Transverse colon (tissue), 4 donors: ENCODE data around the gene ADGRG3. TPM values are rescaled to one million over a fixed set of nuclear protein-coding genes. Genes with fewer than 3 reads are reported as not detected.

ENCODE experiments used
- DNase-seq: peaks from one replicate; pipeline ENCODE4 v3.0.0-alpha.2; 2019
- H3K27ac ChIP-seq, 4 donors: fragments of 200-600 bp; sonication (generic); 2 replicates each; pipeline ENCODE4 v1.5.1; 2016 to 2018; ENCODE audit warnings: inconsistent platforms in 4 of 4
- H3K27me3 ChIP-seq: fragments of 200-600 bp; sonication (generic); 2 replicates; pipeline ENCODE4 v1.5.1; 2017; ENCODE audit warnings: inconsistent platforms
- H3K36me3 ChIP-seq, 4 donors: fragments of 200-600 bp; sonication (generic); 2 replicates each; pipeline ENCODE4 v1.5.1; 2017 to 2019; ENCODE audit warnings: inconsistent platforms in 4 of 4
- H3K4me1 ChIP-seq, 4 donors: fragments of 200-600 bp; sonication (generic); 2 replicates each; pipeline ENCODE4 v1.5.1; 2017 to 2020; ENCODE audit warnings: inconsistent platforms in 4 of 4
- H3K4me3 ChIP-seq, 4 donors: fragments of 200-600 bp; sonication (generic); 1 replicate in 1 of 4; 2 replicates in 3 of 4; pipeline versions ENCODE4 v1.5.1 to v1.6.1; 2017 to 2019; ENCODE audit warnings: inconsistent platforms in 4 of 4
- H3K9me3 ChIP-seq, 2 donors: fragments of 200-600 bp; sonication (generic); 2 replicates each; pipeline ENCODE4 v1.5.1; 2017 to 2019; ENCODE audit warnings: inconsistent platforms in 2 of 2
- EP300 ChIP-seq: sonication (generic); formaldehyde crosslinking; IDR thresholded peaks from one replicate; pipeline ENCODE4 v1.6.1; 2017; ENCODE audit warnings: antibody characterized with exemption, low read depth
- POLR2A ChIP-seq: fragments of 450-650 bp; IDR thresholded peaks from one replicate; pipeline ENCODE4 v1.6.1; 2016; ENCODE audit warnings: antibody characterized with exemption, mild to moderate bottlenecking, moderate library complexity
- POLR2AphosphoS5 ChIP-seq, 3 donors: sonication (generic); formaldehyde crosslinking; IDR thresholded peaks; one replicate each; pipeline ENCODE4 v1.6.1; 2016; ENCODE audit warnings: antibody characterized with exemption in 3 of 3
- WGBS, 2 donors: methylation state at CpG; one replicate each; pipeline ENCODE4 v1.1.5; 2018; ENCODE audit warnings: low coverage in 1 of 2; 5-methylcytosine and 5-hydroxymethylcytosine counted together
- in situ Hi-C, 4 donors: fragments of 200-750 bp; cut with MboI; loops; one replicate each; pipeline versions ENCODE4 v1.15.0 to v1.15.1; 2017; ENCODE audit warnings: low sequenced_read_pairs in 3 of 4, low pct_ligation_motif_present in 1 of 4, low pct_unique_long_range_greater_than_20kb in 1 of 4
- intact Hi-C: fragments of 100-400 bp; cut with DNase I; formaldehyde crosslinking; loops from one replicate; pipeline ENCODE4 v1.15.1; 2023; ENCODE audit warnings: low total_unique reads
- total RNA-seq, 4 donors: library from RNA; depleted of rRNA; stranded (reverse); fragments of >200 nt; gene quantifications; one replicate each; pipeline ENCODE4 v1.1.0, GENCODE V29; 2016
- TF ChIP-seq, protein P1 (sequence below), 5 experiments: fragments of 200-600 bp in 3 of 5; fragments of 450-650 bp in 2 of 5; sonication (generic) in 3 of 5; IDR thresholded peaks; 1 replicate in 2 of 5; 2 replicates in 3 of 5; pipeline ENCODE4 v1.5.1; 2016 to 2017; ENCODE audit warnings: antibody characterized with exemption in 5 of 5, inconsistent platforms in 3 of 5, mild to moderate bottlenecking in 2 of 5, moderate library complexity in 1 of 5

Gene ADGRG3
- total RNA-seq, 4 donors from 2014 or later = 1.5 to 2.7 (median 2.2) TPM; not detected in 1

DNA sequence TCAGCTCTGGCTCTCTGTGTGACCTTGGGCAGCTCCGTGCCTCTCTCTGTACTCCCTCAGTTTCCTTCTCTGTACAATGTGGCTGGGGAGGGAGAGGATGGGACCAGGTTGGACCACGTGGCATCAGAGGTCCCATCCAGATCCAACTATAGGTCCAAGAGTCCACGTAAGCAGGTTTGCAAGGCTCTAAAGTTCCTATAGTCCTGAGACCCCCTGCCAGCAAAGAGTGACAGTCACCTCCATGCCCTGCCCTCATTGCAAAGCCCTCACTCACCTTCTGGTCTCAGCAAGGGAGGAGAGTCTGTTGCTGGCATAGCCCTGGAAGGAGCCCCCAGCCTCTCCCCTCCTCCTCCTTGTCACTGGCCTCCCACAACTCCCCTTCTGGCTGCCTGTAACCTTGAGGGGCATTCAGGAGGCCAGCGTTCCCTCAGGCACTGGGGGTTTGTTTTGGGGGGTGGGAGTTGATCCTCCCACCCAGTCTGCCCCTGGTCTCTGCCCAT, 20.4 kb downstream of the ADGRG3 start:
- TF ChIP-seq EP300 = no peak
- no peak for TF ChIP-seq POLR2A
- TF ChIP-seq POLR2AphosphoS5 (IDR thresholded peaks at IDR 0.05) = no peak
- TF ChIP-seq, protein P1, sequence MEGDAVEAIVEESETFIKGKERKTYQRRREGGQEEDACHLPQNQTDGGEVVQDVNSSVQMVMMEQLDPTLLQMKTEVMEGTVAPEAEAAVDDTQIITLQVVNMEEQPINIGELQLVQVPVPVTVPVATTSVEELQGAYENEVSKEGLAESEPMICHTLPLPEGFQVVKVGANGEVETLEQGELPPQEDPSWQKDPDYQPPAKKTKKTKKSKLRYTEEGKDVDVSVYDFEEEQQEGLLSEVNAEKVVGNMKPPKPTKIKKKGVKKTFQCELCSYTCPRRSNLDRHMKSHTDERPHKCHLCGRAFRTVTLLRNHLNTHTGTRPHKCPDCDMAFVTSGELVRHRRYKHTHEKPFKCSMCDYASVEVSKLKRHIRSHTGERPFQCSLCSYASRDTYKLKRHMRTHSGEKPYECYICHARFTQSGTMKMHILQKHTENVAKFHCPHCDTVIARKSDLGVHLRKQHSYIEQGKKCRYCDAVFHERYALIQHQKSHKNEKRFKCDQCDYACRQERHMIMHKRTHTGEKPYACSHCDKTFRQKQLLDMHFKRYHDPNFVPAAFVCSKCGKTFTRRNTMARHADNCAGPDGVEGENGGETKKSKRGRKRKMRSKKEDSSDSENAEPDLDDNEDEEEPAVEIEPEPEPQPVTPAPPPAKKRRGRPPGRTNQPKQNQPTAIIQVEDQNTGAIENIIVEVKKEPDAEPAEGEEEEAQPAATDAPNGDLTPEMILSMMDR (IDR thresholded peaks at IDR 0.05) = no peak
- no peaks in the 10 kb centered on the region for H3K4me1 ChIP-seq
- no peaks in the 10 kb centered on the region for H3K9me3 ChIP-seq
- H3K4me3 ChIP-seq = no peak overlapping the region
- in situ Hi-C loops (no loop called here), intact Hi-C loops (no loop called here)
- 82% methylated on average over 3 of the region's 4 CpGs; no CpG with 5 or more reads in 1 of the 2 donors for WGBS, 2 donors
- H3K36me3 ChIP-seq = no peaks in the 10 kb centered on the region
- no peak for DNase-seq
- H3K27ac ChIP-seq = no peak overlapping the region
- no peaks in the 10 kb centered on the region for H3K27me3 ChIP-seq

DNA sequence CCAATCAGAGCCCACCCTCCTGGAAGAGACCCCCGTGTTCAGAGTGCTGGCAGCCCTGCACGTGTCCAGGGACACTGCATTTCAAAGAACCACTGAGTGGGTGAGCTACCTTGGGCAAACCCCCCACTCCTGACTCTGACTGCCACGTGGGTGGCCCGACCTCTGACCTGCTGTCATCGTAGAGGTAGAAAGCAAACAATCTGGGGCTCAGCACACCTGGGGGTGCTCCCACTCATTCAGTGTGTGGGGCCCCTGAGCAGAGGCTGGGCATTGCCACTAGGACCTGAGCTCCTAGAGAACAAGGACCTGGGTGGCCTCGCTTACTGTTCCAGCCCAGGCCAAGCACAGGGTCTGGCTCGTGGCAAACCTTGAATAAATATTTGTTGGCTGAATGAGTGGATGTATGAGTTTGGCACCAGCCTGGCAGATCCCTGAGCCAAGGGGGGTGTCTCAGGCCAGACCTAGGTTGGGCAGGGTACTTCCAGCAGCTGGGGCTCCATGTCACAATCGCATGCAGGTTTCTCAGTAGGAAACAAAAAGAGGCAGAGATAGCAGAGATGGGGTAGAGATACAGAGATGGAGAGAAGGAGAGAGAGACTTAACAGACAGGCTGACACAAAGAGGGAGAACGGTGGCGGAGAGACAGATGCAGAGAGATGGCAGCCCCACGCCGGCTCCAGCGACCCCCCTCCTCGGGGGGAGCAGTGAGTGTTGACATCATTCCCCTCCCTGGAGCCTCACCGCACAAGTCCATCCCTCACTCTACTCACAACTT, 21.1 kb downstream of the ADGRG3 start:
- TF ChIP-seq, protein P1 (IDR thresholded peaks at IDR 0.05) = no peak
- WGBS, 2 donors = 0 to 53% methylated on average over 1 to 13 of the region's 15 CpGs
- in situ Hi-C loops = no loop called here
- Histone ChIP-seq H3K4me3 (no peak overlapping the region), H3K4me1 (no peaks in the 10 kb centered on the region), H3K36me3 (no peaks in the 10 kb centered on the region), H3K9me3 (no peaks in the 10 kb centered on the region), H3K27ac (no peak overlapping the region), H3K27me3 (no peaks in the 10 kb centered on the region)
- intact Hi-C loops = no loop called here
- DNase-seq = no peak

- intact Hi-C loops = no loop called here
- no peaks in the 10 kb centered on the region for H3K4me1 ChIP-seq
- H3K27ac ChIP-seq = no peak overlapping the region
- TF ChIP-seq EP300 = no peak
- no peak for TF ChIP-seq POLR2AphosphoS5 (IDR thresholded peaks at IDR 0.05)
- no peak for TF ChIP-seq POLR2A
- TF ChIP-seq, protein P1 (IDR thresholded peaks at IDR 0.05) = no peak
- no peak overlapping the region for H3K4me3 ChIP-seq
- in situ Hi-C loops = no loop called here
- DNase-seq = no peak
- H3K27me3 ChIP-seq = no peaks in the 10 kb centered on the region
- no peaks in the 10 kb centered on the region for H3K36me3 ChIP-seq
- no peaks in the 10 kb centered on the region for H3K9me3 ChIP-seq
- WGBS, 2 donors = 0 to 68% methylated on average over 1 to 13 of the region's 13 CpGs
These were observed 21.9 kb downstream of the ADGRG3 start for GRCh38 chr16:57689762-57690558.

GRCh38 chr16:57690782-57691471, 22.8 kb downstream of the ADGRG3 start:
- 79 to 80% methylated on average over 2 to 4 of the region's 4 CpGs for WGBS, 2 donors
- H3K4me3 ChIP-seq = no peak overlapping the region
- H3K27ac ChIP-seq = no peak overlapping the region
- intact Hi-C loops (no loop called here), in situ Hi-C loops (no loop called here)
- H3K9me3 ChIP-seq = no peaks in the 10 kb centered on the region
- TF ChIP-seq POLR2A (no peak), POLR2AphosphoS5 (IDR thresholded peaks at IDR 0.05) (no peak), EP300 (no peak)
- TF ChIP-seq, protein P1 (IDR thresholded peaks at IDR 0.05) = no peak
- no peaks in the 10 kb centered on the region for H3K27me3 ChIP-seq
- H3K4me1 ChIP-seq = no peaks in the 10 kb centered on the region
- no peak for DNase-seq
- no peaks in the 10 kb centered on the region for H3K36me3 ChIP-seq
